KG1 (cell line): ENCODE data around the gene PKN3.
A peak's percentile ranks its signal among the peaks of the same experiment; 100 is the strongest.

Experiments used
- DNase-seq: peaks from one replicate; lab custom pipeline; 2025; lab: John Stamatoyannopoulos, UW

Gene PKN3

DNA sequence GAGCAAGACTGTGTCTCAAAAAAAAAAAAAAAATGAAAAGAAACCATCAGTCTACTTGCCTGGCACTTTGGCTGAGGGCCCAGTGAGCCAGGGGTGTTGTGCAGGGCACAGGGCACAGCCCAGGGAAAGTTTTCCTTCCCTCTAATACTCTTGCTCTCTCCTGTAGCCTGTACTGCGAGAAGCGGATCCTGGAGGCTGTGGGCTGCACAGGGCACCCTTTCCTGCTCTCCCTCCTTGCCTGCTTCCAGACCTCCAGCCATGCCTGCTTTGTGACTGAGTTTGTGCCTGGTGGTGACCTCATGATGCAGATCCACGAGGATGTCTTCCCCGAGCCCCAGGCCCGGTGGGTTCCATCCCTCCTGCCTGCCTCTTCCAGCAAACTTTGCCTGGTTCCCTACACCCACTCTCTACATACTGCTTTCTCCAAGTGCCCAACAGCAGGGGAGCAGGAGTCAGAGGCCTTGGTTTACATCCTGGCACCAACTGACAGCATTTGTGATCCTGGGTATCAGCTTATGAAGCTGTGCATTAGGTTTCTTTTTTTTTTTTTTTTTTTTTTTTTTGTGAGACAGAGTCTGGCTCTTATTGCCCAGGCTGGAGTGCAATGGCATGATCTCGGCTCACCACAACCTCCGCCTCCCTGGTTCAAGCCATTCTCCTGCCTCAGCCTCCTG, 14.4 kb downstream of the PKN3 start:
- no peak for DNase-seq

- DNase-seq = no peak
These were observed 15.7 kb downstream of the PKN3 start for GRCh38 chr9:128718047-128718446.

DNA sequence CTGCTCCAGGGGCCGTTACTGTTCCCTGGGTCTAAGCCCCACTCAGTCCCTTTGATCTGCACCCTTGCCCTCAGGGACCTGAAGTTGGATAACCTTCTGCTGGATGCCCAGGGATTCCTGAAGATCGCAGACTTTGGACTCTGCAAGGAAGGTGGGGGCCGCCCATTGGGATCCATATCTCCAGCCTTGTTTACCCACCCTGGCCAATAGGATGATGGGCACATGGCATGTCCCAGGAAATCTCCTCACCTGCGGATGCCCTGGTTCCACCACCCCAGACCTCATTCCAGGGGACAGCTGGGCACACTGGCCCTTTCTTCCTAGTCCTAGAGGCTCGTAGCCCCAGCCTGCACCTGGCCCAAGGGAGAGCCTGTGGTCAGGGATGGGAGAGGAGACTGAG, 16.2 kb downstream of the PKN3 start:
- DNase-seq = no peak

GRCh38 chr9:128719919-128720605, 17.8 kb downstream of the PKN3 start:
- DNase-seq = no peak

GRCh38 chr9:128720841-128721486, 18.7 kb downstream of the PKN3 start:
- no peak for DNase-seq

- DNase-seq = no peak
These were observed 19.2 kb downstream of the PKN3 start for GRCh38 chr9:128721487-128722010.

DNA sequence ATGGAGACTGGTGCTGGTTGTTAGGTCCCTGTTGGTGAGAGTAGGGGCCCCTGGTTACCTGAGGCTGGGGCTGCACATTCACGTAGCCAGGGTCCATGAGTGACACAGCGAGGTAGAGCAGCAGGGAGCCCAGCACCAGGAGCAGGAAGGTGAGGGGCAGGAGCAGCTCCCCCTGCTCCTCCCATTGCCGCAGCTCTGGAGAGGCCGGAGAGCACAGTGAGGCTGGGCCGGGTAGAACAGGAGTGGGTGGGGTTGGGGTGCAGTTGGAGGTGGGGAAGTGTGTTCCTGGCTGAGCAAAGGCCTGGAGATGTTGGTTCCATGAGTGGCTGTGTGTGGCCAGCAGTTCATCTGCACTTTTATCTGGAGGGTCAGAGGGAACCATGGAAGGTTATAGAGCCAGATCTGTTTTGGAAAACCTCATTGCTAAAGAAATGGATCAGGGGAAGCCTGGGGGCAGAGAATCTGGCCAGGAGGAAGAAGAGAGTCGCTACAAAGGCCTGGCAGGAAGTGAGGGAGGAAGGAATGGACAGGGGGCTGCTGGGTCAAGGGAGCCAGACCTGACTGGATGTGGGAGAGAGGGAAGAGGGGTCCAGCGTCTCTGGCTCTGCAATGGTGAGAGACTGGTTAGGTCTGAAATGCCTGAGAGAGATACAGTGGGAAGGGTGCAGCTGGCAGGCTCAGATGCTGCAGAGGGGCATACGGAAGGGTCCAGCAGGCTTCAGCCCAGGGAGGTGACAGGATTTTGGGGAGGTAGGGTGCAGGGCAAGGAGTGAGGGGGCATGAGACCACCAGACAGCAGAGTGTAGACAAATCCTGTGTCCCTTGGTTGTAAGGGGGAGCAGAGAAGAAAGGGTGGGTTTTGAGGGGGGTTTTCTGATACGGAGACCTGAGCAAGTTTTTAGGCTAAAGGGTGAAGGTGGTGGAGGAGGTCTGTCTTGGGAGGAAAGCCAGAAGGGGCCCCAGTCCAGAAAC, 20.4 kb downstream of the PKN3 start:
- DNase-seq = no peak

GRCh38 chr9:128723352-128723865, 21.1 kb downstream of the PKN3 start:
- no peak for DNase-seq

DNA sequence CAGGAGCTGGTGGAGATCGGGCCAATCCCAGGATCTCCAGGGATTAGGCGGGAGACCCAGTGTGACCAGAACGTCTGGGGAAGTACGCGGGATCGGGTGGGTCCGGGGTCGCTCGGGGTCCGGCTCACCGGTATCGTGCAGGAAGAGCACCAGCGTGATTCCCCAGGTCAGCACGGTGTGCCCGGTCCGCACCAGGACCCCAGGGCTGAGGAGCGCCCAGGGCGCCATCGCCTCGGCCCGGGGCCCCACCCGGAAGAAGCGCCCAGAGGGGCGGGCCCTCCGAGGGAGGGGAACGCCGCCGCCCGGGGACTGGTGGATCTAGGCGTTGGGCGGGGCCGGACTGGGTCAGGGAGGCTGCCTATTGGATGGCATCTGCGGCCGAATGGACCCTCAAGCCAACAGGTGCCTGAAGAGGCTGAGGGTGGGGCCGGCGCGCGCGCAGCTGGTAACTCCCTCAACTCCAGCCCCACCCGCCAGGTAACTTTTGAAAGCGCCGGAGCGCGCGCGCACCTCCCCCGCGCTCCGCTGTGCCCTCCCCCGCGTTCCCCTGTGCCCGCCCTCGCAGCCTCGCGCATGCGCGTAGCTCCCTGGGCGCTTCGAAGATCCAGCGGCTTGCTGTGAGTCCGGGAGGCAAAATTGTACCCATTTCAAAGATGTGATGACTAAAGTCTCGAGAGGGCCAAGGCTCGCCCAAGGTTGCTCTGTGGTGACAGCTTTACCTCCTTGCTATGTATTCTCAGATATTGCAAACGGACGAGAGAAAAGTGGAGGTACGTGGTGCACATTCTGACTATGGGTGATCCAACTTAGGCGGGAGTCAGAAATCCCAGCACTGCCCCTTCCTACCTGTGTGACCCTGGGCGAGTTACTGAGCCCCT, 21.8 kb downstream of the PKN3 start, which contains the start of gene ZDHHC12:
ZDHHC12 (minus strand) TSS at position 262 of the 878 bp plus-strand sequence; CDS start at position 228, 34 bp downstream.
- peak; percentile 96 for DNase-seq

- DNase-seq = no peak
These were observed 22.5 kb downstream of the PKN3 start for GRCh38 chr9:128724744-128725211.

DNA sequence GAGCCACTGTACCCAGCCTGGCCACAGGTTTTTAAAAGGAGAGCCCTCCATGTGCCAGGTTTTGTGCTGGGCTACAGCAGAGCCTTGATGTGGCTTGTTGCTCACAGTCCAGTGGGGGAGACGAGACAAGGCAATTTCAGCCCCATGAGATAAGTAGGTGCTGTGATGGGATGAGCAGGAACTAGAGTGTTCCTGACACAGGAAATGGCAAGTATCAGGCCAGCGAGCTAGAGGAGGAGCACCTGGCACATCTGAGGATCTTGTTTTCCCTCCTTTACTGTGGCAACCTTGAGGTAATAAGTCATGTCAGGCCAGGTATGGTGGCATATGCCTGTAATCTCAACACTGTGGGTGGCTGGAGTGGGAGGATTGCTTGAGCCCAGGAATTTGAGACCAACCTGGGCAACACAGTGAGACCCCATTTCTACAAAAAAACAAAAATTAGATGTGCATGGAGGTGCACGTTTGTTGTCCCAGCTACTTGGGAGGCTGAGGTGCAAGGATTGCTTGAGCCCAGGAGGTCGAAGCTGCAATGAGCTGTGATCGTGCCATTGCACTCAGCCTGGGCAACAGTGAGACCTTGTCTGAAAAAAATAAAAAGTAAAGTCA, 25.4 kb downstream of the PKN3 start:
- DNase-seq = no peak

- no peak for DNase-seq
These were observed 26.0 kb downstream of the PKN3 start for GRCh38 chr9:128728298-128728697.

GRCh38 chr9:128729302-128729701, 27.0 kb downstream of the PKN3 start:
- DNase-seq = no peak

DNA sequence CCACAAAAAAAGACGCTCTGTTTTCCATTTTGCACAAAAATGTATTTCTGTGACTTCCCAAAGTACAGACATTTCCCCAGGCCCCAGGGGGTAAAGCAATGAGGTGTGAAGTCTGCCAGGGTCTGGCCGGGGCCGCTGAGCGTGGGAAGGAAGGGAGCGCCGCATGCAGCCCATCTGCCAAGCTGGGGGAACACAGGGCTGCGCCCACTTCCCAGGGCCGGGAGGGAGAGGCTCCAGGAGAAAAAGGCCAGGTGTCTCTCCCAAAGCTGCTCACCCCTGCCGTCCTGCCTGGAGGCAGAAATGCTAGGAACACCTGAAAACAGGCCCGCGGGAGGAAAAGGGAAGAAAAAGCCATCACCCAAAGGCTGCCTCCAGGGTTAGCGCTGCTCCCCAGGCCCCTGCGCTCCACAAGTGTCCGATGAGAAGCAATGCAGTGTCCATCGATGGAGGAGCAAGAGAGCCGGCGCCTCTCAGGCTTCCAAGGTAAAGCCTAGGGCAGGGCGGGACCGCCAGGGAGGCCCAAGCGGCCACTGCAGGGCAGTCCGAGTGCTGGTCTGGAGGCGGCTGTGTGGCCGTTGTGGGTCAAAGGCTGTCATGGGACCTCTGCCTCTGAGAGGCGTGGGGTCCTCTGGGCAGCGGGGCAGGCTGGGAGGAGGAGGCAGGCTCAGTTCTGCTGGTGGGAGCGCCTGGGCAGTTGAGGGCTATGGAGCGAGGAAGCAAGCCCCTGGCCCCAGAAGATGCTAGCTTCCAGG, 27.6 kb downstream of the PKN3 start:
- DNase-seq = no peak

DNA sequence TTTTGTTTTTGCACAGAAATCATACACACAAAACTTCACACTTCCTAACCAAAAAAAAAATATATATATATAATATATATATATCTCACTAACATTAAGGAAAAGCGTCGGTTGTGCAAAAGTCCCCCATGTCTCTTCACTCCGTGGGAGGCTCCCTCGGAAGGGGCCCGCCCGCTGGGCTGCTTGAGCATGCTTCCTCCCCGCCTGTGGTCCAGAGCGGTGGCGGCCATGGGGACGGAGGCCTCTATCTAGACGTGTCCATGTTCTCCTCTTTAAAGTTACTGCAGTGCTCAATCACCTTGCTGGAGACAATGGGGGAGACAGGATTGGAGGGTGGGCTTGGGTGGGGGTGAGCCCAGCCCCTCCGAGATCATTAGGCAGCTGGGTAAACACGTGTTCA, 28.8 kb downstream of the PKN3 start:
- DNase-seq = no peak

DNA sequence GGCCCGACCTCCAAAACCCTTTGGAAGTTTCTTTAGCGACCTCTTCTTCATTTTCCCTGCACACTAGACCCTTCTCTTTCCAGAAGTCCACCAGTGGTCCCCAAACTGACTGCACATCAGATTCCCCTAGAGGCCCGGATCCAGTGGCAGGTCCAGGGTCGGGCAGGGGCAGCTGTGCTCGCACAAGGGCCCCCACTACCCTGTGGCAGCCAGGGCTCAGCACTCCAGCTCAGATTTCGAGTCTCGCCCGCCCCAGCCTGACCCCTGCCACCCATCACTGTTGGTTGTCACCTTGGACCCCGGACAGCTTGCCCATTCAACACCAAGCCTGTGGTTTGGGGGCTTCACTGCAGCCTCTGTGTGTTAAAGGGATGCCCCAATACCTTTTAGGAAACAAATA, 29.4 kb downstream of the PKN3 start:
- DNase-seq = no peak

DNA sequence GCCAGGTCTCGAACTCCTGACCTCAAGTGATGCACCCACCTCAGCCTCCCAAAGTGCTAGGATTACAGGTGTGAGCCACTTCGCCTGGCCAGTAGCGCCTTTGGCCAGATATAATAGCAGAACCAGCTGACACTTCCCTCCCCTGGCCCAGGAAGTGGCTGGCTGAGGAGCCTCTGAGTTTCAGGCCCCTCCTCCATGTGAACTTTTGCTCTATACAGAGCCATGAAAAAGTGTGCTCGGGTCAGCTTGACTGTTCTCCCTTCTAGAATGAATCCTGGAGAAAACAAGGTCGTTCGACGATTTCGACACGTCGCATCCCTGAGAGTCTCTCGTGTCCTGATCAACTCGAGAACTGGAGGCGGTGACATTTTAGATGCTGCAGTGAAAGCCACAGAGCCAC, 30.3 kb downstream of the PKN3 start:
- no peak for DNase-seq

GRCh38 chr9:128733256-128733655, 31.0 kb downstream of the PKN3 start:
- DNase-seq = no peak

- DNase-seq = no peak
These were observed 33.1 kb downstream of the PKN3 start for GRCh38 chr9:128735373-128735772.
